SK-N-SH treated with all-trans-retinoic acid at 6 μM for 48 hours (cell line): ENCODE results near the gene NBEA.

Experiments
- ATAC-seq: fragments of 200-7000 bp; cut with Tn5 transposase; 3 replicates; pipeline ENCODE4 v1.9.1; 2020; ENCODE audit warnings: mild to moderate bottlenecking, moderate library complexity
- ARNTL ChIP-seq: fragments of 450-650 bp; formaldehyde crosslinking; IDR thresholded peaks from 2 replicates; pipeline ENCODE4 v1.5.0; 2020; ENCODE audit warnings: low read depth, mild to moderate bottlenecking, moderate library complexity, borderline replicate concordance
- BACH2 ChIP-seq: fragments of 250-450 bp; sonication (Bioruptor Pico); IDR thresholded peaks from 2 replicates; pipeline ENCODE4 v1.9.0; 2021; ENCODE audit warnings: mild to moderate bottlenecking, borderline replicate concordance
- CREB5 ChIP-seq: fragments of 250-450 bp; sonication (Bioruptor Pico); IDR thresholded peaks from 2 replicates; pipeline ENCODE4 v1.5.1; 2020; ENCODE audit warnings: low read depth, mild to moderate bottlenecking, moderate library complexity
- CSDC2 ChIP-seq: fragments of 250-450 bp; sonication (Bioruptor Pico); IDR thresholded peaks from 2 replicates; pipeline ENCODE4 v1.5.0; 2020; ENCODE audit warnings: mild to moderate bottlenecking, moderate library complexity
- CSRNP3 ChIP-seq: fragments of 250-450 bp; sonication (Bioruptor Pico); IDR thresholded peaks from 2 replicates; pipeline ENCODE4 v1.5.1; 2021; ENCODE audit warnings: mild to moderate bottlenecking, moderate library complexity
- ESRRG ChIP-seq: fragments of 250-450 bp; sonication (Bioruptor Pico); IDR thresholded peaks from 2 replicates; pipeline ENCODE4 v1.6.1; 2021; ENCODE audit warnings: mild to moderate bottlenecking
- GLIS3 ChIP-seq: fragments of 250-450 bp; sonication (Bioruptor Pico); IDR thresholded peaks from 2 replicates; pipeline ENCODE4 v1.5.0; 2020; ENCODE audit warnings: mild to moderate bottlenecking, moderate library complexity
- ISL1 ChIP-seq: fragments of 250-450 bp; sonication (Bioruptor Pico); IDR thresholded peaks from 2 replicates; pipeline ENCODE4 v2.1.2; 2022; ENCODE audit warnings: mild to moderate bottlenecking, moderate library complexity
- PATZ1 ChIP-seq: fragments of 250-450 bp; sonication (Bioruptor Pico); IDR thresholded peaks from 2 replicates; pipeline ENCODE4 v1.8.0; 2020; ENCODE audit warnings: mild to moderate bottlenecking, moderate library complexity, borderline replicate concordance
- POU6F1 ChIP-seq: fragments of 250-450 bp; sonication (Bioruptor Pico); IDR thresholded peaks from 2 replicates; pipeline ENCODE4 v1.8.0; 2021; ENCODE audit warnings: low read depth, mild to moderate bottlenecking, moderate library complexity, borderline replicate concordance
- PPARA ChIP-seq: fragments of 250-450 bp; sonication (Bioruptor Pico); IDR thresholded peaks from 2 replicates; pipeline ENCODE4 v1.5.0; 2020; ENCODE audit warnings: mild to moderate bottlenecking, borderline replicate concordance
- RARB ChIP-seq: fragments of 250-450 bp; sonication (Bioruptor Pico); IDR thresholded peaks from 2 replicates; pipeline ENCODE4 v1.8.0; 2021; ENCODE audit warnings: mild to moderate bottlenecking, moderate library complexity
- SNAI2 ChIP-seq: fragments of 250-450 bp; sonication (Bioruptor Pico); IDR thresholded peaks from 2 replicates; pipeline ENCODE4 v1.5.0; 2020; ENCODE audit warnings: mild to moderate bottlenecking, moderate library complexity
- TCF4 ChIP-seq: fragments of 250-450 bp; sonication (Bioruptor Pico); IDR thresholded peaks from 2 replicates; pipeline ENCODE4 v1.8.0; 2021; ENCODE audit warnings: mild to moderate bottlenecking, moderate library complexity, borderline replicate concordance
- TOX ChIP-seq: fragments of 250-450 bp; sonication (Bioruptor Pico); IDR thresholded peaks from 2 replicates; pipeline ENCODE4 v1.8.0; 2021; ENCODE audit warnings: mild to moderate bottlenecking, moderate library complexity, borderline replicate concordance
- TSHZ2 ChIP-seq: fragments of 250-450 bp; sonication (Bioruptor Pico); IDR thresholded peaks from 2 replicates; pipeline ENCODE4 v1.5.0; 2020; ENCODE audit warnings: mild to moderate bottlenecking, moderate library complexity
- ZC3H10 ChIP-seq: fragments of 250-450 bp; sonication (Bioruptor Pico); IDR thresholded peaks from 2 replicates; pipeline ENCODE4 v1.5.1; 2021; ENCODE audit warnings: mild to moderate bottlenecking, moderate library complexity
- ZFP3 ChIP-seq: fragments of 250-450 bp; sonication (Bioruptor Pico); IDR thresholded peaks from 2 replicates; pipeline ENCODE4 v1.5.0; 2020; ENCODE audit warnings: mild to moderate bottlenecking, moderate library complexity
- ZFP30 ChIP-seq: fragments of 450-650 bp; formaldehyde crosslinking; IDR thresholded peaks from 2 replicates; pipeline ENCODE4 v1.5.0; 2022; ENCODE audit warnings: mild to moderate bottlenecking, moderate library complexity
- ZNF565 ChIP-seq: fragments of 450-650 bp; formaldehyde crosslinking; conservative IDR thresholded peaks from 2 replicates; pipeline ENCODE4 v1.5.0; 2020; ENCODE audit warnings: low read depth, mild to moderate bottlenecking, moderate library complexity
- ZNF70 ChIP-seq: fragments of 450-650 bp; formaldehyde crosslinking; IDR thresholded peaks from 2 replicates; pipeline ENCODE4 v1.5.0; 2020; ENCODE audit warnings: mild to moderate bottlenecking, moderate library complexity

The NBEA gene

GRCh38 chr13:35479038-35479492 lies 537.0 kb downstream of the NBEA start:
- peak; percentile 22 for ATAC-seq
- no peak for TF ChIP-seq ZC3H10 (CRISPR knock-in tag)
- no peak for TF ChIP-seq GLIS3
- no peak for TF ChIP-seq ZNF70 (CRISPR knock-in tag)
- no peak for TF ChIP-seq POU6F1 (CRISPR knock-in tag)
- TF ChIP-seq SNAI2 (CRISPR knock-in tag) = no peak
- TF ChIP-seq PATZ1 (CRISPR knock-in tag) = no peak
- TF ChIP-seq BACH2 (CRISPR knock-in tag) = no peak
- no peak for TF ChIP-seq ZFP3
- TF ChIP-seq RARB (CRISPR knock-in tag) = no peak
- no peak for TF ChIP-seq CSRNP3 (CRISPR knock-in tag)
- no peak for TF ChIP-seq TSHZ2 (CRISPR knock-in tag)
- TF ChIP-seq CREB5 = no peak
- no peak for TF ChIP-seq PPARA (CRISPR knock-in tag)
- no peak for TF ChIP-seq ISL1 (CRISPR knock-in tag)
- TF ChIP-seq ZFP30 = no peak
- no peak for TF ChIP-seq TCF4
- no peak for TF ChIP-seq CSDC2

- no peak for ATAC-seq
- TF ChIP-seq ISL1 (CRISPR knock-in tag) = peak; percentile 82
- TF ChIP-seq SNAI2 (CRISPR knock-in tag) = no peak
Measured at GRCh38 chr13:35479706-35480105, 537.6 kb downstream of the NBEA start.

- no peak for ATAC-seq
- TF ChIP-seq CSRNP3 (CRISPR knock-in tag) = no peak
- no peak for TF ChIP-seq TCF4
- no peak for TF ChIP-seq TOX (CRISPR knock-in tag)
- TF ChIP-seq ARNTL (CRISPR knock-in tag) = no peak
- no peak for TF ChIP-seq ESRRG (CRISPR knock-in tag)
- TF ChIP-seq ZFP30 = no peak
- no peak for TF ChIP-seq BACH2 (CRISPR knock-in tag)
- TF ChIP-seq SNAI2 (CRISPR knock-in tag) = no peak
- TF ChIP-seq GLIS3 = no peak
- TF ChIP-seq CSDC2 = no peak
- TF ChIP-seq POU6F1 (CRISPR knock-in tag) = no peak
- no peak for TF ChIP-seq ZFP3
- TF ChIP-seq CREB5 = no peak
- no peak for TF ChIP-seq ZNF565 (CRISPR knock-in tag)
- TF ChIP-seq RARB (CRISPR knock-in tag) = no peak
Measured at GRCh38 chr13:35480346-35480745, 538.3 kb downstream of the NBEA start.
